HG03103 (cell line): ENCODE results near the gene PNN.

Experiments used
- ATAC-seq: cut with Tn5 transposase; IDR thresholded peaks from one replicate; pipeline ENCODE4 v1.9.1; 2021; ENCODE audit warnings: low read depth; ENCODE audit not compliant: unreplicated experiment

The PNN gene

DNA sequence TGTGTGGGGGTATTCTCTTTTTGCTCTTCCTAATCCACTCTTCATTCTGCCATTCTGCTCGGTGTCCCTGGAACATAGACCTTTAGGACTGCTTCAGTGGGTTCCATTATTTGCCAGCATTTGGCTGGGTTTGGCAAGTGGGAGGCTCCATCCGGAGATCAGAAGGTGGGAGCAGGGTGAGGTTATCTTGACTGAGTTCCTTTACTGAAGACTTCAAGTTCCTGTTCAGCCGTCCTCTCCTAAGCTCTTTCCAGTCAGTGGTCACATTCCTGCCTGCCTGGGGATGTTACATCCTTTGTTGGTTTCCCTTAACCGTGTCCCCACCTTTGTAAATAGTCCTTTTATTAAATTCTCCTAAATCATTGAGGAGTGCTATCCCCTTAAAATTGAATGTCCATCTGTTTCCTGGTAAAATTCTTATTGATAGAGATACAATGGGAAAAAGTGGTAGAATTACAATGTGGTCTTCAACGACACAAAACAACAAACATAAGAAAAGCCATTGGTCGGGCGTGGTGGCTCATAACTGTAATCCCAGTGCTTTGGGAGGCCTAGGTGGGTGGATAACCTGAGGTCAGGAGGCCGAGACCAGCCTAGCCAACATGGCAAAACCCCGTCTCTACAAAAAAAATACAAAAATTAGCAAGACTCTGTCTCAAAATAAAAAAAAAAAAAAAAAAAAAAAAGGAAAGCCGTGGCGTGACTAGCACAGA is 53.6 kb downstream of the PNN start:
- no peak for ATAC-seq

DNA sequence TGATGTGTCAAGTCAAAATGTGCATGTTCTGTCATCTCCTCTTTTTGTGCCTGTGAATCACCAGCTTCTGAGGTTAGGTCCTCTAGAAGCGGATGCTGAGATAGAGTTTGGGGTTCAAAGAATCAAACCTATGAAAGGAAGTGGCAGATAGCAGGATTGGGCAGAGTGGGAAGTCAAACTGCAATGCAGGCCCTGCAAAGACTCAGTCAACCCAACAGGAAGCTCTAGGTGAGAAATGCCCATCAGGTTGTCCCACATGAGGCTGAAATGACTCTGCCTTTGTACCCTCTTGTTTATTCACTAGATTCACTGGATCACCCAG is 54.1 kb downstream of the PNN start:
- ATAC-seq, result peak; percentile 85

DNA sequence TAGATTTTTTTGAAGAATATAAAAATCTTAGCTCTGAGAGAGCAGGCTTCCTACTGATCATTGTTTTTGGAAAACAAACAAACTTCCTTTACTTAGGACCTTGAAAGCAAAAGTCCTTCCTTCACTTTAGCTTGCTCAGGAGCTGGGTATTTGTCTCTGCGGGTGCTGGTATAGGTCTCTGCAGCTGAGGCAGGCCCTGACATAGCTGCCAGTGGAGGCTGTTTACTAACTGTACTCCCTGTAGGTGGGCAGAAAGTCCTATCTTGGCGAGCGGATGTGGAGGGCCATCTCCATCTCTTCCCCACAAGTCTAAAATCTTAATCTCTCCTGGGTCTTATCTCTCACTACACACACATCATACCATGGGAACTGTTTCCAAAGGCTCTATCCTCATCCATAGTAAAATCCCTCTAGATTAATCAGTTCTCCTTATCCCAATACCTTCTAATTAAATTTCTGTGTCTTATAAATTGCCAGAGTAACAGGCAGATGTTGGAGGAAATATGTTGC is 54.6 kb downstream of the PNN start:
- ATAC-seq, result no peak

DNA sequence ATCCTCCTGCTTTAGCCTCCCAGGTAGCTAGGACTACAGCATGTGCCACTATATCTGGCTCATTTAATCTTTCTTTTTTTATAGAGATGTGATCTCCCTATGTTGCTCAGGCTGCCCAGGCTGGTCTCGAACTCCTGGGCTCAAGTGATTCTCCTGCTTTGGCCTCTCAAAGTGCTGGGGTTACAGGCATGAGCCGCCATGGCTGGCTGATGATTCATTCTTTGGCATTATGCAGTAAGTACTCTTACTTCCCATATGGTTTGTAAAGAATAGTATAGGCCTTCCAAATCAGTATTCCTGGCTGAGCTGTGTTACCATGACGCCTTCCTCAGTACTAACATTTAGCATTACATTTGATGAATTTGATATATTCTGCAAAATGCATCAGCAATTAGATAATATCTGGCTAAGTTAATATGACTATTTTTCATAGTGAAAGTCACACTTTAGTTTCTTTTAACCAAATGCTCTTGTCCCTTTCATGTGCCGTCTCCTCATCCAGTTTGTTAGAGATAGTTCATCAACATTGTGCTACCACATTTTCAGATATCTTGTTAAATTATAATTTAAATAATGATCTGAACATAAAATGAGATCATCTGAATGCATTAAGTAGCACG is 55.5 kb downstream of the PNN start:
- no peak for ATAC-seq

DNA sequence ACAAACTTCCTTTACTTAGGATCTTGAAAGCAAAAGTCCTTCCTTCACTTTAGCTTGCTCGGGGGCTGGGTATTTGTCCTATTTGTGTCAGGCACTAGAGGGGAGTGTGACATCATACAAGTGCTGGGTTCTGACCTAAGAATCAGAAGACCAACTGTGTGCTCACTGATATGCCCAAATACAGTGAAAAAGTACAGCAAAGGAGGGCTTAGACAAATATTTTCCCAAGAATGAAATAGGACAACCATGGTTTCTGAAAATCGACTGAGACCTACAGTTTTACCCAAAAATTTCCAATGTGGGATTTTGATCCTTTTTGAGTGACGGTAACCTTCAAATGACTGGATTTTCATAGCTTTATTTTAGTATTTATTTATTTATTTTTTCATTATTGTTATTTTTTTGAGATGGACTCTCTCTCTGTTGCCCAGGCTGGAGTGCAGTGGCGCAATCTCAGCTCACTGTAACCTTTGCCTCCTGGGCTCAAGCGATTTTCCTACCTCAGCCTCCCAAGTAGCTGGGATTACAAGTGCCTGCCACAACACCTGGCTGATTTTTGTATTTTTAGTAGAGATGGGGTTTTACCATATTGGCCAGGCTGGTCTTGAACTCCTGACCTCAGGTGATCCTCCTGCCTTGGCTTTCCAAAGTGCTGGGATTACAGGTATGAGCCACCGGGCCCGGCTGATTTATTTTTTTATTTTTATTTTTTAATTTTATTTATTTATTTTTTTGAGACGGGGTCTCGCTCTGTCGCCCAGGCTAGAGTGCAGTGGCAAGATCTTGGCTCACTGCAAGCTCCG is 56.9 kb downstream of the PNN start:
- ATAC-seq, result peak; percentile 52
